Astrocyte (in vitro differentiated cells and primary cell): Measurements from ENCODE around the gene RPS6KA4.

ENCODE experiments used
- EZH2 ChIP-seq: IDR thresholded peaks from 2 replicates; pipeline ENCODE4 v1.6.1; 2012; ENCODE audit warnings: mild to moderate bottlenecking, low read length, inconsistent platforms; ENCODE audit not compliant: insufficient read depth
- TF ChIP-seq, protein P1 (sequence below): IDR thresholded peaks from 2 replicates; pipeline ENCODE4 v1.5.1; 2011; ENCODE audit warnings: low read depth, mild to moderate bottlenecking, inconsistent platforms, low read length, moderate library complexity; ENCODE audit not compliant: insufficient read depth

DNA sequence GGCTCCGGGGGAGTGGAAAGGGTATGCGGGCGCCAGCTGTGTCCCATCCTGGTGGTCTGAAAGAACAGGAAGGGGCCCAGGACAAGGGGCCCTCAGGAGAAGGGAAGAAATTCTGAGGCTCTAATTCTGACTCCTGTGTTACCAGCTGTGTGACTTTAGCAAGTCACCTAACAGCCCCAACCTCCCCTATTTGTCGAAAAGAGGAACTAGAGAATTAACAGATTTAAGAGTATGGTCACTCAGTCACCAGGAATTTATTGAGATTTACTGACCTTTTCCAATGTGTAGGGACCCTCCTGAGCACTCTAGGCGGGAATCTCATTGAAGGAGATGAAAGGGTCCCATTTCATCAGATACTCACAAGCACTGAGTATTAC is 14.6 kb downstream of the RPS6KA4 start:
- TF ChIP-seq, protein P1, sequence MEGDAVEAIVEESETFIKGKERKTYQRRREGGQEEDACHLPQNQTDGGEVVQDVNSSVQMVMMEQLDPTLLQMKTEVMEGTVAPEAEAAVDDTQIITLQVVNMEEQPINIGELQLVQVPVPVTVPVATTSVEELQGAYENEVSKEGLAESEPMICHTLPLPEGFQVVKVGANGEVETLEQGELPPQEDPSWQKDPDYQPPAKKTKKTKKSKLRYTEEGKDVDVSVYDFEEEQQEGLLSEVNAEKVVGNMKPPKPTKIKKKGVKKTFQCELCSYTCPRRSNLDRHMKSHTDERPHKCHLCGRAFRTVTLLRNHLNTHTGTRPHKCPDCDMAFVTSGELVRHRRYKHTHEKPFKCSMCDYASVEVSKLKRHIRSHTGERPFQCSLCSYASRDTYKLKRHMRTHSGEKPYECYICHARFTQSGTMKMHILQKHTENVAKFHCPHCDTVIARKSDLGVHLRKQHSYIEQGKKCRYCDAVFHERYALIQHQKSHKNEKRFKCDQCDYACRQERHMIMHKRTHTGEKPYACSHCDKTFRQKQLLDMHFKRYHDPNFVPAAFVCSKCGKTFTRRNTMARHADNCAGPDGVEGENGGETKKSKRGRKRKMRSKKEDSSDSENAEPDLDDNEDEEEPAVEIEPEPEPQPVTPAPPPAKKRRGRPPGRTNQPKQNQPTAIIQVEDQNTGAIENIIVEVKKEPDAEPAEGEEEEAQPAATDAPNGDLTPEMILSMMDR = no peak
- no peak for TF ChIP-seq EZH2
